ENCODE measurements around the gene RNF6.

DNA sequence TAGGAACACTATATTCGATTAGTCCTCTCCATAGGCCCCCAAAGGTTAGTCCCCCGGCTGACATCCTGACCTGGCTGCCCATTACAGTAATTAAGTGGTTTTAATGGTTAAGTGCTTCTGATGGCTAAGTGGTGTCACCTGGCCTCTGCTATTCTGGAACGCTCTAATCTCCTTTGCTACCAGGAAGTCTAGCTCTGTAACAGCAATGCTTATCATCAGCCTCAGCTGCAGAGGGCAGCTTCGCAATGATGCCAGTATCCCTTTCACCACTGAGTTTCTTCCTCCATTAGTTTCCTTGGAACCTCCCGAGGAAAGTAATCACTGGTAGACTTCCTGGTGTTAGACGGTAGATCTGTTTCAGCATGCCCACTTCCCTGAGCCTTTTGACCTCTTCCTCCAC, 8.6 kb upstream of the RNF6 start:
- TF ChIP-seq, protein P1, sequence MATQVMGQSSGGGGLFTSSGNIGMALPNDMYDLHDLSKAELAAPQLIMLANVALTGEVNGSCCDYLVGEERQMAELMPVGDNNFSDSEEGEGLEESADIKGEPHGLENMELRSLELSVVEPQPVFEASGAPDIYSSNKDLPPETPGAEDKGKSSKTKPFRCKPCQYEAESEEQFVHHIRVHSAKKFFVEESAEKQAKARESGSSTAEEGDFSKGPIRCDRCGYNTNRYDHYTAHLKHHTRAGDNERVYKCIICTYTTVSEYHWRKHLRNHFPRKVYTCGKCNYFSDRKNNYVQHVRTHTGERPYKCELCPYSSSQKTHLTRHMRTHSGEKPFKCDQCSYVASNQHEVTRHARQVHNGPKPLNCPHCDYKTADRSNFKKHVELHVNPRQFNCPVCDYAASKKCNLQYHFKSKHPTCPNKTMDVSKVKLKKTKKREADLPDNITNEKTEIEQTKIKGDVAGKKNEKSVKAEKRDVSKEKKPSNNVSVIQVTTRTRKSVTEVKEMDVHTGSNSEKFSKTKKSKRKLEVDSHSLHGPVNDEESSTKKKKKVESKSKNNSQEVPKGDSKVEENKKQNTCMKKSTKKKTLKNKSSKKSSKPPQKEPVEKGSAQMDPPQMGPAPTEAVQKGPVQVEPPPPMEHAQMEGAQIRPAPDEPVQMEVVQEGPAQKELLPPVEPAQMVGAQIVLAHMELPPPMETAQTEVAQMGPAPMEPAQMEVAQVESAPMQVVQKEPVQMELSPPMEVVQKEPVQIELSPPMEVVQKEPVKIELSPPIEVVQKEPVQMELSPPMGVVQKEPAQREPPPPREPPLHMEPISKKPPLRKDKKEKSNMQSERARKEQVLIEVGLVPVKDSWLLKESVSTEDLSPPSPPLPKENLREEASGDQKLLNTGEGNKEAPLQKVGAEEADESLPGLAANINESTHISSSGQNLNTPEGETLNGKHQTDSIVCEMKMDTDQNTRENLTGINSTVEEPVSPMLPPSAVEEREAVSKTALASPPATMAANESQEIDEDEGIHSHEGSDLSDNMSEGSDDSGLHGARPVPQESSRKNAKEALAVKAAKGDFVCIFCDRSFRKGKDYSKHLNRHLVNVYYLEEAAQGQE (IDR thresholded peaks at IDR 0.05; ENCODE audit: low read depth, low read length) = no peak
- TF ChIP-seq NRF1 (conservative IDR thresholded peaks at IDR 0.05; ENCODE audit: low read depth, low read length) = no peak
